GM23248 (cell line): Measurements from ENCODE around the gene SEMA3G.

Experiments used
- EZH2 ChIP-seq: fragments of 200-600 bp; sonication (generic); IDR thresholded peaks from 2 replicates; pipeline ENCODE4 v1.6.1; 2018; ENCODE audit warnings: antibody characterized with exemption, mild to moderate bottlenecking; ENCODE audit not compliant: insufficient read depth, poor library complexity, severe bottlenecking
- EZH2phosphoT487 ChIP-seq: fragments of 200-600 bp; sonication (generic); IDR thresholded peaks from 2 replicates; pipeline ENCODE4 v1.6.1; 2018; ENCODE audit warnings: antibody characterized with exemption, moderate library complexity, mild to moderate bottlenecking, low read depth; ENCODE audit not compliant: insufficient read depth

GRCh38 chr3:52477796-52478095 lies 32.8 kb upstream of the SEMA3G start:
- no peak for TF ChIP-seq EZH2
- no peak for TF ChIP-seq EZH2phosphoT487
